GM23338 (cell line): ENCODE results near the gene RELL1. TPM values are rescaled to one million over a fixed set of nuclear protein-coding genes. Genes with fewer than 3 reads are reported as not detected.

Experiments used
- ATAC-seq: fragments of 200-7000 bp; cut with Tn5 transposase; 3 replicates; pipeline ENCODE4 v1.9.1; 2020
- DNase-seq: peaks from one replicate; pipeline ENCODE4 v3.0.0-alpha.2; 2015; ENCODE audit warnings: low spot score
- H2AFZ ChIP-seq: fragments of 200-600 bp; sonication (generic); 2 replicates; pipeline ENCODE4 v1.8.0; 2016; ENCODE audit warnings: antibody characterized with exemption, mild to moderate bottlenecking, moderate library complexity
- H3F3A ChIP-seq: fragments of 200-600 bp; sonication (generic); replicated peaks from 2 replicates; pipeline ENCODE4 v1.8.0; 2017; ENCODE audit warnings: antibody characterized with exemption, mixed run types, low read depth
- H3K27ac ChIP-seq: fragments of 200-600 bp; sonication (generic); 2 replicates; pipeline ENCODE4 v1.6.1; 2016; ENCODE audit warnings: low read depth
- H3K27me3 ChIP-seq: fragments of 200-600 bp; sonication (generic); 2 replicates; pipeline ENCODE4 v1.8.0; 2016; ENCODE audit warnings: mild to moderate bottlenecking, mixed run types, moderate library complexity; ENCODE audit not compliant: insufficient read depth
- H3K36me3 ChIP-seq: fragments of 200-600 bp; sonication (generic); 2 replicates; pipeline ENCODE4 v1.8.0; 2016; ENCODE audit warnings: mild to moderate bottlenecking; ENCODE audit not compliant: insufficient read depth
- H3K4me1 ChIP-seq: fragments of 200-600 bp; sonication (generic); 2 replicates; pipeline ENCODE4 v1.8.0; 2016; ENCODE audit warnings: mild to moderate bottlenecking, moderate library complexity; ENCODE audit not compliant: insufficient read depth
- H3K4me2 ChIP-seq: fragments of 200-600 bp; sonication (generic); 2 replicates; pipeline ENCODE4 v1.7.1; 2017; ENCODE audit warnings: mixed run types
- H3K4me3 ChIP-seq: fragments of 200-600 bp; sonication (generic); 2 replicates; pipeline ENCODE4 v1.6.1; 2016; ENCODE audit warnings: mixed run types
- H3K79me2 ChIP-seq: fragments of 200-600 bp; sonication (generic); replicated peaks from 2 replicates; pipeline ENCODE4 v1.8.0; 2017; ENCODE audit warnings: mild to moderate bottlenecking; ENCODE audit not compliant: insufficient read depth
- H3K9me2 ChIP-seq: fragments of 200-600 bp; sonication (generic); 2 replicates; pipeline ENCODE4 v1.8.0; 2017; ENCODE audit not compliant: insufficient read depth
- H4K20me1 ChIP-seq: fragments of 200-600 bp; sonication (generic); replicated peaks from 2 replicates; pipeline ENCODE4 v1.8.0; 2017; ENCODE audit warnings: mild to moderate bottlenecking; ENCODE audit not compliant: insufficient read depth
- H3K27ac Mint-ChIP-seq: 2 replicates; pipeline ENCODE4 v1.8.0; 2020; ENCODE audit warnings: inconsistent platforms, mild to moderate bottlenecking, moderate library complexity, mixed read lengths
- H3K27me3 Mint-ChIP-seq: 3 replicates; pipeline ENCODE4 v1.8.0; 2022; ENCODE audit warnings: low read depth, mild to moderate bottlenecking, moderate library complexity, mixed read lengths, inconsistent platforms; ENCODE audit not compliant: insufficient read depth, poor library complexity
- H3K36me3 Mint-ChIP-seq: 3 replicates; pipeline ENCODE4 v1.8.0; 2021; ENCODE audit warnings: low read depth, mild to moderate bottlenecking, inconsistent platforms, moderate library complexity, mixed read lengths
- H3K4me1 Mint-ChIP-seq: 3 replicates; pipeline ENCODE4 v1.8.0; 2020; ENCODE audit warnings: mild to moderate bottlenecking, inconsistent platforms, mixed read lengths
- H3K4me3 Mint-ChIP-seq: 3 replicates; pipeline ENCODE4 v1.8.0; 2021; ENCODE audit warnings: moderate library complexity, mild to moderate bottlenecking, inconsistent platforms, mixed read lengths
- H3K9me3 Mint-ChIP-seq: 3 replicates; pipeline ENCODE4 v1.8.0; 2020; ENCODE audit warnings: moderate library complexity, mild to moderate bottlenecking, inconsistent platforms, mixed read lengths
- EZH2 ChIP-seq: fragments of 200-600 bp; sonication (generic); IDR thresholded peaks from one replicate; pipeline ENCODE4 v1.8.0; 2017; ENCODE audit warnings: antibody characterized with exemption, mild to moderate bottlenecking, low read depth; ENCODE audit not compliant: unreplicated experiment
- EZH2phosphoT487 ChIP-seq: fragments of 200-600 bp; sonication (generic); IDR thresholded peaks from one replicate; pipeline ENCODE4 v1.8.1; 2018; ENCODE audit warnings: antibody characterized with exemption; ENCODE audit not compliant: unreplicated experiment
- JUNB ChIP-seq: IDR thresholded peaks from one replicate; pipeline ENCODE4 v1.6.1; 2016; ENCODE audit warnings: antibody characterized with exemption; ENCODE audit not compliant: unreplicated experiment
- NANOG ChIP-seq: IDR thresholded peaks from 2 replicates; pipeline ENCODE4 v1.6.1; 2016; ENCODE audit warnings: antibody characterized with exemption, borderline replicate concordance
- POLR2AphosphoS5 ChIP-seq: IDR thresholded peaks from 2 replicates; pipeline ENCODE4 v1.6.1; 2016; ENCODE audit warnings: antibody characterized with exemption, low read depth
- STAT1 ChIP-seq: IDR thresholded peaks from one replicate; pipeline ENCODE4 v1.6.1; 2016; ENCODE audit warnings: antibody characterized with exemption; ENCODE audit not compliant: unreplicated experiment
- ZNF331 ChIP-seq: fragments of 250-450 bp; sonication (Bioruptor Pico); IDR thresholded peaks from 2 replicates; pipeline ENCODE4 v1.5.0; 2020; ENCODE audit warnings: low read depth, mild to moderate bottlenecking, moderate library complexity
- polyA plus RNA-seq: library from polyadenylated mRNA; unstranded; fragments of >200 nt; fragmentation: Nextera tagmentation; extraction: Ambion mirVana; gene quantifications from 2 replicates; pipeline ENCODE4 v1.2.1, GENCODE V29; 2016
- total RNA-seq: library from RNA; depleted of rRNA; stranded (reverse); fragments of >200 nt; shearing (Covaris generic); gene quantifications from 2 replicates; pipeline ENCODE4 v1.2.3, GENCODE V29; 2014
- TF ChIP-seq, protein P1 (sequence below): fragments of 250-450 bp; sonication (Bioruptor Pico); IDR thresholded peaks from 2 replicates; pipeline ENCODE4 v1.5.0; 2020; ENCODE audit warnings: mild to moderate bottlenecking, moderate library complexity
- TF ChIP-seq, protein P2 (sequence below), 2 experiments: fragments of 200-600 bp in 1 of 2; sonication (generic) in 1 of 2; conservative IDR thresholded peaks; 2 replicates each; pipeline versions ENCODE4 v1.5.1 to v1.6.1; 2016 to 2017; ENCODE audit warnings: antibody characterized with exemption in 2 of 2, low read depth in 2 of 2, mild to moderate bottlenecking in 2 of 2, moderate library complexity in 1 of 2
- TF ChIP-seq, protein P3 (sequence below): IDR thresholded peaks from one replicate; pipeline ENCODE4 v1.6.1; 2018; ENCODE audit warnings: antibody characterized with exemption; ENCODE audit not compliant: unreplicated experiment
- TF ChIP-seq, protein P4 (sequence below): IDR thresholded peaks from 2 replicates; pipeline ENCODE4 v1.6.1; 2016; ENCODE audit warnings: antibody characterized with exemption

RELL1 gene
- total and polyA plus RNA-seq, 2 experiments from 2014 or later: 2.8 to 28.5 TPM

DNA sequence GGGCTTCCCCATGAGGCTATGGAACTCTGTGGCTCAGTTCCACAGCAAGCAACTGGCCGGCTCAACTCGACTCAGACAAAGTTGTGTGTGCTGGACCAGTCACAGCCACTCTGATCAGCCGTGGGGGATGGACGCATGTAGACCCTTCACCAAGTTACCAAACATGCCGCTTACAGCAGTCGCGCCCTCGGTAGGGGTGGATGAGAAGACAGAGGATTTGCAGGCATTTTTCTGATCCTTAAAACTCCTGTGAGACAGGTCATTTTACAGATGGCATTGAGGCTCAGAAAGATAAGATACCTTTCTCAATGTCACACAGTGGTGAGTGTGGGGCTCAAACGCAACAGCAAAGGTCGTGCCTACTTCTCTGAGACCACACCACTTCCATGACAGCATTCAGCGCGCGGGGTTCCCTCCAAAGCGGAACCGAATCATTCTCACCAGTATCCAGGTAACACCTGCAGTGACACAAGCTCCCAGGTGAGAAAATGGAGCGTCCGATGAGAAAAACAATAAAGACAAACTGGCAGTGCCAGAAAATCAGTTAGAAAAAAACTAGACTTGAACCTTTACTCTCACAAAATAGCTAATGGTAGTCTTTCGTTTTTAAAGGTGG, 83.6 kb downstream of the RELL1 start:
- no peaks in the 10 kb centered on the region for H3K79me2 ChIP-seq
- no peaks in the 10 kb centered on the region for H4K20me1 ChIP-seq
- Mint-ChIP-seq H3K4me3 (no peak overlapping the region), H3K27me3 (no peaks in the 10 kb centered on the region), H3K9me3 (no peaks in the 10 kb centered on the region), H3K4me1 (peaks cover 20% of the 10 kb centered on the region), H3K27ac (no peak overlapping the region), H3K36me3 (no peaks in the 10 kb centered on the region)
- DNase-seq (peak; percentile 51), ATAC-seq (peak; percentile 59)
- H3K4me1 ChIP-seq: no peaks in the 10 kb centered on the region
- no peaks in the 10 kb centered on the region for H3F3A ChIP-seq
- H3K27me3 ChIP-seq: no peaks in the 10 kb centered on the region
- H3K4me3 ChIP-seq: no peak overlapping the region
- no peak for TF ChIP-seq ZNF331 (CRISPR knock-in tag)
- no peak for TF ChIP-seq POLR2AphosphoS5
- TF ChIP-seq, protein P1, sequence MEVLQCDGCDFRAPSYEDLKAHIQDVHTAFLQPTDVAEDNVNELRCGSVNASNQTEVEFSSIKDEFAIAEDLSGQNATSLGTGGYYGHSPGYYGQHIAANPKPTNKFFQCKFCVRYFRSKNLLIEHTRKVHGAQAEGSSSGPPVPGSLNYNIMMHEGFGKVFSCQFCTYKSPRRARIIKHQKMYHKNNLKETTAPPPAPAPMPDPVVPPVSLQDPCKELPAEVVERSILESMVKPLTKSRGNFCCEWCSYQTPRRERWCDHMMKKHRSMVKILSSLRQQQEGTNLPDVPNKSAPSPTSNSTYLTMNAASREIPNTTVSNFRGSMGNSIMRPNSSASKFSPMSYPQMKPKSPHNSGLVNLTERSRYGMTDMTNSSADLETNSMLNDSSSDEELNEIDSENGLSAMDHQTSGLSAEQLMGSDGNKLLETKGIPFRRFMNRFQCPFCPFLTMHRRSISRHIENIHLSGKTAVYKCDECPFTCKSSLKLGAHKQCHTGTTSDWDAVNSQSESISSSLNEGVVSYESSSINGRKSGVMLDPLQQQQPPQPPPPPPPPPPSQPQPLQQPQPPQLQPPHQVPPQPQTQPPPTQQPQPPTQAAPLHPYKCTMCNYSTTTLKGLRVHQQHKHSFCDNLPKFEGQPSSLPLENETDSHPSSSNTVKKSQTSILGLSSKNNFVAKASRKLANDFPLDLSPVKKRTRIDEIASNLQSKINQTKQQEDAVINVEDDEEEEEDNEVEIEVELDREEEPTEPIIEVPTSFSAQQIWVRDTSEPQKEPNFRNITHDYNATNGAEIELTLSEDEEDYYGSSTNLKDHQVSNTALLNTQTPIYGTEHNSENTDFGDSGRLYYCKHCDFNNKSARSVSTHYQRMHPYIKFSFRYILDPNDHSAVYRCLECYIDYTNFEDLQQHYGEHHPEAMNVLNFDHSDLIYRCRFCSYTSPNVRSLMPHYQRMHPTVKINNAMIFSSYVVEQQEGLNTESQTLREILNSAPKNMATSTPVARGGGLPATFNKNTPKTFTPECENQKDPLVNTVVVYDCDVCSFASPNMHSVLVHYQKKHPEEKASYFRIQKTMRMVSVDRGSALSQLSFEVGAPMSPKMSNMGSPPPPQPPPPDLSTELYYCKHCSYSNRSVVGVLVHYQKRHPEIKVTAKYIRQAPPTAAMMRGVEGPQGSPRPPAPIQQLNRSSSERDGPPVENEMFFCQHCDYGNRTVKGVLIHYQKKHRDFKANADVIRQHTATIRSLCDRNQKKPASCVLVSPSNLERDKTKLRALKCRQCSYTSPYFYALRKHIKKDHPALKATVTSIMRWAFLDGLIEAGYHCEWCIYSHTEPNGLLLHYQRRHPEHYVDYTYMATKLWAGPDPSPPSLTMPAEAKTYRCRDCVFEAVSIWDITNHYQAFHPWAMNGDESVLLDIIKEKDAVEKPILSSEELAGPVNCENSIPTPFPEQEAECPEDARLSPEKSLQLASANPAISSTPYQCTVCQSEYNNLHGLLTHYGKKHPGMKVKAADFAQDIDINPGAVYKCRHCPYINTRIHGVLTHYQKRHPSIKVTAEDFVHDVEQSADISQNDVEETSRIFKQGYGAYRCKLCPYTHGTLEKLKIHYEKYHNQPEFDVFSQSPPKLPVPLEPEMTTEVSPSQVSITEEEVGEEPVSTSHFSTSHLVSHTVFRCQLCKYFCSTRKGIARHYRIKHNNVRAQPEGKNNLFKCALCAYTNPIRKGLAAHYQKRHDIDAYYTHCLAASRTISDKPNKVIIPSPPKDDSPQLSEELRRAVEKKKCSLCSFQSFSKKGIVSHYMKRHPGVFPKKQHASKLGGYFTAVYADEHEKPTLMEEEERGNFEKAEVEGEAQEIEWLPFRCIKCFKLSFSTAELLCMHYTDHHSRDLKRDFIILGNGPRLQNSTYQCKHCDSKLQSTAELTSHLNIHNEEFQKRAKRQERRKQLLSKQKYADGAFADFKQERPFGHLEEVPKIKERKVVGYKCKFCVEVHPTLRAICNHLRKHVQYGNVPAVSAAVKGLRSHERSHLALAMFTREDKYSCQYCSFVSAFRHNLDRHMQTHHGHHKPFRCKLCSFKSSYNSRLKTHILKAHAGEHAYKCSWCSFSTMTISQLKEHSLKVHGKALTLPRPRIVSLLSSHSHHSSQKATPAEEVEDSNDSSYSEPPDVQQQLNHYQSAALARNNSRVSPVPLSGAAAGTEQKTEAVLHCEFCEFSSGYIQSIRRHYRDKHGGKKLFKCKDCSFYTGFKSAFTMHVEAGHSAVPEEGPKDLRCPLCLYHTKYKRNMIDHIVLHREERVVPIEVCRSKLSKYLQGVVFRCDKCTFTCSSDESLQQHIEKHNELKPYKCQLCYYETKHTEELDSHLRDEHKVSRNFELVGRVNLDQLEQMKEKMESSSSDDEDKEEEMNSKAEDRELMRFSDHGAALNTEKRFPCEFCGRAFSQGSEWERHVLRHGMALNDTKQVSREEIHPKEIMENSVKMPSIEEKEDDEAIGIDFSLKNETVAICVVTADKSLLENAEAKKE (CRISPR knock-in tag): no peak
- no peak for TF ChIP-seq STAT1
- TF ChIP-seq, protein P2, sequence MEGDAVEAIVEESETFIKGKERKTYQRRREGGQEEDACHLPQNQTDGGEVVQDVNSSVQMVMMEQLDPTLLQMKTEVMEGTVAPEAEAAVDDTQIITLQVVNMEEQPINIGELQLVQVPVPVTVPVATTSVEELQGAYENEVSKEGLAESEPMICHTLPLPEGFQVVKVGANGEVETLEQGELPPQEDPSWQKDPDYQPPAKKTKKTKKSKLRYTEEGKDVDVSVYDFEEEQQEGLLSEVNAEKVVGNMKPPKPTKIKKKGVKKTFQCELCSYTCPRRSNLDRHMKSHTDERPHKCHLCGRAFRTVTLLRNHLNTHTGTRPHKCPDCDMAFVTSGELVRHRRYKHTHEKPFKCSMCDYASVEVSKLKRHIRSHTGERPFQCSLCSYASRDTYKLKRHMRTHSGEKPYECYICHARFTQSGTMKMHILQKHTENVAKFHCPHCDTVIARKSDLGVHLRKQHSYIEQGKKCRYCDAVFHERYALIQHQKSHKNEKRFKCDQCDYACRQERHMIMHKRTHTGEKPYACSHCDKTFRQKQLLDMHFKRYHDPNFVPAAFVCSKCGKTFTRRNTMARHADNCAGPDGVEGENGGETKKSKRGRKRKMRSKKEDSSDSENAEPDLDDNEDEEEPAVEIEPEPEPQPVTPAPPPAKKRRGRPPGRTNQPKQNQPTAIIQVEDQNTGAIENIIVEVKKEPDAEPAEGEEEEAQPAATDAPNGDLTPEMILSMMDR (conservative IDR thresholded peaks at IDR 0.05; ENCODE audit: low read depth in 2 of 2): no peak
- no peak for TF ChIP-seq EZH2phosphoT487
- TF ChIP-seq JUNB: no peak
- TF ChIP-seq, protein P3, sequence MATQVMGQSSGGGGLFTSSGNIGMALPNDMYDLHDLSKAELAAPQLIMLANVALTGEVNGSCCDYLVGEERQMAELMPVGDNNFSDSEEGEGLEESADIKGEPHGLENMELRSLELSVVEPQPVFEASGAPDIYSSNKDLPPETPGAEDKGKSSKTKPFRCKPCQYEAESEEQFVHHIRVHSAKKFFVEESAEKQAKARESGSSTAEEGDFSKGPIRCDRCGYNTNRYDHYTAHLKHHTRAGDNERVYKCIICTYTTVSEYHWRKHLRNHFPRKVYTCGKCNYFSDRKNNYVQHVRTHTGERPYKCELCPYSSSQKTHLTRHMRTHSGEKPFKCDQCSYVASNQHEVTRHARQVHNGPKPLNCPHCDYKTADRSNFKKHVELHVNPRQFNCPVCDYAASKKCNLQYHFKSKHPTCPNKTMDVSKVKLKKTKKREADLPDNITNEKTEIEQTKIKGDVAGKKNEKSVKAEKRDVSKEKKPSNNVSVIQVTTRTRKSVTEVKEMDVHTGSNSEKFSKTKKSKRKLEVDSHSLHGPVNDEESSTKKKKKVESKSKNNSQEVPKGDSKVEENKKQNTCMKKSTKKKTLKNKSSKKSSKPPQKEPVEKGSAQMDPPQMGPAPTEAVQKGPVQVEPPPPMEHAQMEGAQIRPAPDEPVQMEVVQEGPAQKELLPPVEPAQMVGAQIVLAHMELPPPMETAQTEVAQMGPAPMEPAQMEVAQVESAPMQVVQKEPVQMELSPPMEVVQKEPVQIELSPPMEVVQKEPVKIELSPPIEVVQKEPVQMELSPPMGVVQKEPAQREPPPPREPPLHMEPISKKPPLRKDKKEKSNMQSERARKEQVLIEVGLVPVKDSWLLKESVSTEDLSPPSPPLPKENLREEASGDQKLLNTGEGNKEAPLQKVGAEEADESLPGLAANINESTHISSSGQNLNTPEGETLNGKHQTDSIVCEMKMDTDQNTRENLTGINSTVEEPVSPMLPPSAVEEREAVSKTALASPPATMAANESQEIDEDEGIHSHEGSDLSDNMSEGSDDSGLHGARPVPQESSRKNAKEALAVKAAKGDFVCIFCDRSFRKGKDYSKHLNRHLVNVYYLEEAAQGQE: no peak
- TF ChIP-seq EZH2: no peak
- TF ChIP-seq, protein P4, sequence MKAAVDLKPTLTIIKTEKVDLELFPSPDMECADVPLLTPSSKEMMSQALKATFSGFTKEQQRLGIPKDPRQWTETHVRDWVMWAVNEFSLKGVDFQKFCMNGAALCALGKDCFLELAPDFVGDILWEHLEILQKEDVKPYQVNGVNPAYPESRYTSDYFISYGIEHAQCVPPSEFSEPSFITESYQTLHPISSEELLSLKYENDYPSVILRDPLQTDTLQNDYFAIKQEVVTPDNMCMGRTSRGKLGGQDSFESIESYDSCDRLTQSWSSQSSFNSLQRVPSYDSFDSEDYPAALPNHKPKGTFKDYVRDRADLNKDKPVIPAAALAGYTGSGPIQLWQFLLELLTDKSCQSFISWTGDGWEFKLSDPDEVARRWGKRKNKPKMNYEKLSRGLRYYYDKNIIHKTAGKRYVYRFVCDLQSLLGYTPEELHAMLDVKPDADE: no peak
- TF ChIP-seq NANOG: no peak
- no peak overlapping the region for H3K4me2 ChIP-seq
- H3K36me3 ChIP-seq: no peaks in the 10 kb centered on the region
- no peaks in the 10 kb centered on the region; the same call in 1 of the 2 replicates for H3K9me2 ChIP-seq
- peak overlapping the region; percentile 90; the same call in 1 of the 2 replicates for H2AFZ ChIP-seq
- H3K27ac ChIP-seq: 0 out of 2 replicates have a peak overlapping the region, but pooled peaks have one; percentile 13
